GM12892 (cell line): Measurements from ENCODE around the gene CTNND2.

Experiments used
- DNase-seq: peaks from one replicate; pipeline ENCODE4 v3.0.0; 2011; ENCODE audit not compliant: insufficient read length
- FAIRE-seq: peaks from 2 replicates; lab custom pipeline; 2011; peaks lifted over from hg19 to GRCh38; lab: Jason Lieb, UNC
- POLR2A ChIP-seq: IDR thresholded peaks from 2 replicates; pipeline ENCODE4 v1.6.1; 2011; ENCODE audit warnings: low read depth, low read length, control low read depth
- POLR2AphosphoS5 ChIP-seq: IDR thresholded peaks from 2 replicates; pipeline ENCODE4 v1.6.1; 2011; ENCODE audit warnings: low read depth, low read length, control low read depth
- TAF1 ChIP-seq: IDR thresholded peaks from 2 replicates; pipeline ENCODE4 v1.6.1; 2011; ENCODE audit warnings: low read depth, mild to moderate bottlenecking, control low read depth, low read length, borderline replicate concordance

The CTNND2 gene

DNA sequence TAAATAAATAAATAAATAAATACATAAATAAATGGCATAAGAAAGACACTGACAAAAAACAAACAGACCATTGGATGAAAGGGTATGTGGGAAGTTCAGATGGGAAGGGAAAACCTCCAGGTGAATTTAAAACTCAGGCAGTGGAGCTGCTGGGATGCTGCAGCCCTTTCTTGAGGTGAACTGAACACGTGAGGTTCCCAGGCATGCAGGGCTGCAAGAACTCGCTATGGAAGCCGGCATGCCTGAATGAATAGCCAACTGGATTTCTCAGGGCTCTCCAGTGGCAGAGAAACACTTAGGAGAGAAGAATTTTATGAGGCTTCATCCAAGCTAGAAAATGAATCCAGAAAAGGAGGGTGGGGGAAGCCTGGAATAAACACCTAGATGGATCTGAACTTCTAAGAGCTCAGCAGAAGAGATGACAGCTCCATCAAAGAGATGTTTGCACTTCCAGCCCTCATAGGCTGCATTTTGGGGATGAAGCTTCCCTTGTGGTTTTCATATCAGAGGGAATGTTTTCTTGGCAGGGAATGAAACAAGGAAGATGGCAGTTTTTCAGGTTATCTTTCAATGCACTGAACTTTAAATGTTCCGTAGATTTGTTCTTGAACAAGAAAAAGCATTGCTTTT is 919.0 kb downstream of the CTNND2 start:
- FAIRE-seq (no peak), DNase-seq (no peak)
- TF ChIP-seq TAF1 (no peak), POLR2AphosphoS5 (no peak), POLR2A (no peak)

DNA sequence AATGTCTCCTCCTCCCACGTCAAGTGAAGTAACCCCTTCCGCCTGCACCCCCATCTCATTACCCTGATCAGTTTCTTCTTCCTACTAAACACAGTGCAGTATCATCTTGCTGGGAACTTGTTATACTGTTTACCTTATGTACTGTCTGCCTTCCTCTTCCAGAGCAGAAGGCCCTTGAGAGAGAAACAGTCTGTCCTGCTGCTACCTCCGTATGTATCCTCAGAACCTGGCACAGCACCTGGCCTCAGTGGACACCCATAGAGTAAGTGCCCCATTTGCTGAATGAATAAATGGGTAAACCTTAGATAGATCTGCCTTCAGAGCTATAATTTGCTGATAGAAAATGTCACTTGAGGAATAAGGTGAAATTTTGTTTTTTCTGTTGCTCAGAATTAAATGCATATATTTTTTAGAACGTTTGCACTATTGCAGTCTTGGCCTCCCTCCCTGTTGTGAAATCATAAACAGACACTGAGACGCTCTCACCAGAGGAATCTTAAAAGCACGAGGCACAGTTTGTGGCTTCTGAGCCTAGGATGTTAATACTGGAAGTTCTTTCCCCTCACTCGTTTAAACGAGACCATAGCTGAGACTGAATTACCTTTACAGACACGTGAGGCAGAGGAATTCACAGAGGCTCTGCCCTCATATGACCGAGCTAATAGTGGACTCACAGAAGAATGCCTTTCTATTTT is 920.1 kb downstream of the CTNND2 start:
- FAIRE-seq (no peak), DNase-seq (no peak)
- TF ChIP-seq POLR2A (no peak), POLR2AphosphoS5 (no peak), TAF1 (no peak)

DNA sequence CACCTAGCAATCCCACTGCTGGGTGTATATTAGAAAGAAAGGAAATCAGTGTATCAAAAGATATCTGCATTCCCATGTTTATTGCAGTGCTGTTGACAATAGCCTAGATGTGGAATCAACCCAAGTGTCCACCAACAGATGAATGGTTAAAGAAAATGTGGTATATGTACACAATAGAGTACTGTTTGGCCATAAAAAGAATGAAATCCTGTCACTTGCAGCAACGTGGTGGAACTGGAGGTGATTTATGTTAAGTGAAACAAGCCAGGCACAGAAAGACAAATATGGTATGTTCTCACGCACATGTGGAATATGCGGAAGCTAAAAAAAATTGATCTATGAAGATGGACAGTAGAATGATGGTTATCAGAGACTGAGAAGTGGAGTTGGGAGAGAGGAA is 921.6 kb downstream of the CTNND2 start:
- TF ChIP-seq POLR2A (no peak), TAF1 (no peak), POLR2AphosphoS5 (no peak)
- FAIRE-seq (no peak), DNase-seq (no peak)

DNA sequence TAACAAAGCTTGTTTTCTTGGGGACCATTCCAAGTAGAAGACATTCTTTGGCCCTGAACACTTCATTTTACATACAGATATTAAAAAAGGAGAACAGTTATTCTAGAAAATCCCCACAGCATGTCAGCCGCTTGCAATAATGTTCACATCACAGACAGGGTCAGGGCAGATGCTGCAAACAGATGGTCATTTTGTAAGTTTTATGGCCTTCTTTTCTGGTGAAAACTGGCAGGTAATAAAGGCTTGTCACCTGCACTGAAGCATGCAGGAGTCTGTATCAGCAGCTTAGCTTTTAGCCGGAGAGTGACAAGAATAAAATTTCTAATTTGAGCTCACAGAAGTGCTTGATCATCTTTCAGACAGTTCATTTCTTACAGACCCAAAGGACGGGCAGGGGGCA is 922.3 kb downstream of the CTNND2 start:
- TF ChIP-seq TAF1 (no peak), POLR2AphosphoS5 (no peak), POLR2A (no peak)
- DNase-seq (no peak), FAIRE-seq (no peak)

DNA sequence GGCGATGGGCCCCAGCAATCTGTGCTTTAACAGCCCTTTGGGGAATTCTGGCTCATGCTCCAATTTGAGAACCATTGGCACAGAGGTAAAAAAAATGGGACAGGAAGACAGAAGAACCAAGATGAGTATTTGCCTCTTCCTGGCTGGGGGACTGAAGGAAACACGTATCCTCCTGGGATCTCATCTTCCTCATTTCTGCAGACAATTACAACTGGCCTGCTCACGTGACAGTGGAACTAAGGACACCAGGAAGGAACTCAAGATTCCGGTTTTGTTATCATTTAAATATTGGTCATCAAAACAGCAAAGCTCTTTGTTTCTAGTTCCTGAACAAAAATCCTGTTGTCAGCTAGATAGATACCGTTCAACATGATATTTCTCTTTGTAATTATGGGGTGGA is 927.2 kb downstream of the CTNND2 start:
- DNase-seq, result no peak

DNA sequence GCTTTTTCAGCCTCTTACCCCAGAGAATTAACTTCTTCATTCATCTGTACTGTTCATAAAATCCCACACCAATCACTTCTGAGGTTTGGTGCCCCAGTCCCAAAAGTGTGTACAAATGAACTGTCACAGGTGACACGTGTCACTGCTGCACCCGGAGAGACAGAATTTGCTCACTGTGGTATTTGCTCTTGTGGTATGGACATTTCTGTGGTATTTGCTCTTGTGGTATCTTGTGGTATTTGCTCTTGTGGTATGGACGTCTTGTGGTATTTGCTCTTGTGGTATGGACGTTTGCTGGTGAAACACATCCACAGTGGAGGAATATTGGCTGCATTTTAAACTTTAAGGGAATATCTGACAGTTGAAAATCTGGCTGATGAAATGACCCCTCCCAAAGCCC is 928.3 kb downstream of the CTNND2 start:
- FAIRE-seq (no peak), DNase-seq (no peak)
- no peak for TF ChIP-seq POLR2A
- no peak for TF ChIP-seq POLR2AphosphoS5
- TF ChIP-seq TAF1, result no peak

More for the DNA sequence above, 927.2 kb downstream of the CTNND2 start:
- no peak for FAIRE-seq
- TF ChIP-seq POLR2AphosphoS5 (no peak), TAF1 (no peak), POLR2A (no peak)

DNA sequence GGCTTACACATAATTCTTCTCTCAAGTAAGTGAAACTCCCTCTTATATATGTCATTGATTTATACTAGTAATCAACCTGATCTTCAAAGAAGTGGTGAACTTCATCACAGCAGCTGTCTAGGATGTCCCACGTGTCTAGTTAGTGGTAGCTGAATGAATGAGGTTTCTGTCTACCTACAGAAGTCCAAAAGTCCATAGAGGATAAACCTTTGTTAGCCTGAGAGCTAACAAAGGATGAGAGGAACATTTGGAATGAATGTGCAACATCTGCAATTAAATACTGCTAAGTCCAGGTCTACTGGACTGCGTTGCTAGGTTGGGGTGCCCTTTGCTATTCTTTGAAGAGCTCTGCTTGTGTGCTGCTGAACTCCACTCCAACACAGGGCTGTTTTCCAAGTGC is 929.4 kb downstream of the CTNND2 start:
- FAIRE-seq (no peak), DNase-seq (no peak)
- TF ChIP-seq POLR2AphosphoS5 (no peak), POLR2A (no peak), TAF1 (no peak)

DNA sequence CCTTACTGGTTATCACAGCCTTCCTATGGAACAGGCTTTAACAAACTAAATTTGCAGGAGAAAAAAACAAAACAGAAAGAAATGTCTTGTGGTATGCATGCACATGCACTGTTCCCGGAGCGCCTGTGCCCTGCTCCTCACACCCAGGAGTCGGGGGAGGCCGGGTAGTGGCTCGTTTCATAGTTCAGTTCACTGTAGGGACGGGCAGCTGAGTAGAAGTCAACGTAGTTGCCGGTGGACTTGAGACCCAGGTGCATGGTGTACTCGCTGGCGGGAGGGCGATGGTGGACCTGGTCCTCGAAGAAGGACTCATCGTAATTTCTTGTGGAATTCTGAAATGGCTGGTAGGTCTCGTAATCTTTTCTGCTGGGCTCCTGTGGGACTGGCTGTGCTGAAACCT is 930.9 kb downstream of the CTNND2 start:
- no peak for TF ChIP-seq POLR2A
- TF ChIP-seq TAF1, result no peak
- no peak for TF ChIP-seq POLR2AphosphoS5
- DNase-seq (no peak), FAIRE-seq (no peak)

DNA sequence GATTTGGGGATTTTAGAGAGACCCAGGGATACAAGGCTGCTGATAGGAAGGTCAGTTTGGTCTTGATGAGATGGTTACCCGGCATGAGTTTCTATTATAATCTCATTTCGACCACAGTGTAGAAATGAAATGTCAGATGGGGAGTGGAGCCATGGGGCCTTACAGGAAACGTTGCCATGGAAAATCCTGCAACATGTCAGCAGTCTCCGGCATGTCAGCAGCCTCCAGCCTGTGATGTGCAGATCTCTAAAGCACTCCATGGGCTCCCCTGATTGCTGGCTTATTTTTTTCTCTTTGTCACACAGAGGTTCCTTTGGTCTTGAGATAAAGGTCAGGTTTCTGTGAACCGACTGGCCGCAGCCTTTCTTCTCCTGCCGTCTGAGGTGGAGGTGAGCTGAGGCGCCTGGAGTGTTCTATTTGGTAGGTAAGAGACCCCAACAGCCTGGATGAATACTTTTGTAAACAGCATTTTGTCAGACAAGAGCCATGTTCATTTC is 934.5 kb downstream of the CTNND2 start:
- no peak for FAIRE-seq
- TF ChIP-seq TAF1 (no peak), POLR2A (no peak), POLR2AphosphoS5 (no peak)
- no peak for DNase-seq

DNA sequence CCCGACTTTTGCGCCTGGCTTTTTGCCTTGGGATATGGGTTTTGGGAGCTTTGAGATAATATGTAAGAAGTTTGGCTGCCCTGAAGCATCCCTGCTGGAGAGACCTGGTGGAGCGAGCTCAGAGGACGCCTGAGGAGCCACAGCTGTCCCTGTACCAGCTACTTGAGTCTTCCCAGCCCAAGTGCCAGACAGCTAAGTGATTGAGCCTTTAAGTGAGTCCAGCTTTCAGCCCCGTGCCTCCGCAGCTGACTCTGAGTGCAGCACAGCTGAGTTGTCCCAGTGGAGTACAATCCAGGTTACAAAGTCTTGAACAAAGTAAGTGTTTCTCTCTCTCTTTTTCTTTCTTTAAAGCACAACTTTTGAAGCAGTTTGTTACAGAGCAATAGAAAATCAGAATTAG is 939.4 kb downstream of the CTNND2 start:
- TF ChIP-seq POLR2AphosphoS5, result no peak
- no peak for TF ChIP-seq TAF1
- TF ChIP-seq POLR2A, result no peak
- no peak for FAIRE-seq
- DNase-seq, result no peak

DNA sequence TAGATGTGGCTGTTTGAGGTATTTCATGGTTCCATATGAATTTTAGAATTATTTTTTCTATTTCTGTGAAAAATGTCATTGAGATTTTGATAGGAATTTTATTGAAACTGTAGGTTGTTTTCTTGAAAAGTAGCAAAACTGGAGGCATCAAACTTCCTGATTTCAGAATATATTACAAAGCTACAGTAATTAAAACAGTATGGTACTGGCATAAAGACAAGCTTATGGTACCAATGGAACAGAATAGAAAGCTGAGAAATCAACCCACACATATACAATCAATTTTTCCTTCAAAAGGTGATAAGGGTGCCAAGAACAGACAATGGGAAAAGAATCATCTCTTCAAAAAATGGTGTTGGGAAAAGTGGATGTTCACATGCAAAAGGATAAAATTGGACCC is 945.5 kb downstream of the CTNND2 start:
- no peak for FAIRE-seq
- no peak for DNase-seq
- no peak for TF ChIP-seq TAF1
- no peak for TF ChIP-seq POLR2AphosphoS5

DNA sequence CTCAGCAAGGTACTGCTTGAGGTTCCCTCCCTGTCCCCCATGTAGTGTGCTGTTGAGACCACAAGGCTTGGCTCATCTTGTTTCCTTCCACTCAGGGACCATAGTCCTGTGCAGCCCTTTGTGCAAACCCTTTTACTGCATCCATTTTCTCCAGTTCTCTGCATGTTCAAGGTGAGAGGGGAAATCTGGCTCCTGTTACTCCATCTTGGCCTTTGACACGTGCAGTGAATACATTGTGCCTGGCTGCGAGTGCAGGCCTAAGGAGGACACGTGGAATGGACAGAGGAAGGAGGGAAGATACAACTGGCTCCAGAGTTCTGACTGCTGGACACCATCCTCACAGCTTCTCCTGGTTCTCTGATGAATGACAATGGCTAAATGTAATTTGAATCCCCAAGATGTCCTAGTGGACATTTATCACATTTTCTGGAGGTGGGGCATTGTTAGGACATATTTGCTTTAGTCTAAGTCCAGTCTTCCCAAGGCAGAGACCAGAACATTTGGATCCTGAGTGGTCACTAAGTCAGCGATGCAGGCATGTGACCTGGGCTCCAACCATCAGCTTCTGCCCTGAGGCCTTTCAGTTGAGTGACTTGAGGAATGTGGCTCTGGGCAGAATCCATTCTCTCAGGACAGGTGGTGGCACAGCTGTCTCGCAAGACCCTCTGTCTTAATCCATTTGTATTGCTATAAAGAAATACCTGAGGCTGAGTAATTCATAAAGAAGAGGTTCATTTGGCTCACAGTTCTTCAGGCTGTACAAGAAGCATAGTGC is 954.2 kb downstream of the CTNND2 start:
- DNase-seq (no peak), FAIRE-seq (no peak)
- TF ChIP-seq POLR2AphosphoS5, result no peak
- TF ChIP-seq POLR2A, result no peak
- no peak for TF ChIP-seq TAF1
